NCI-H2029 (cell line): Measurements from ENCODE around the gene SLC17A1.

Experiments
- DNase-seq: peaks from one replicate; lab custom pipeline; 2025; lab: John Stamatoyannopoulos, UW

SLC17A1 gene, protein sequence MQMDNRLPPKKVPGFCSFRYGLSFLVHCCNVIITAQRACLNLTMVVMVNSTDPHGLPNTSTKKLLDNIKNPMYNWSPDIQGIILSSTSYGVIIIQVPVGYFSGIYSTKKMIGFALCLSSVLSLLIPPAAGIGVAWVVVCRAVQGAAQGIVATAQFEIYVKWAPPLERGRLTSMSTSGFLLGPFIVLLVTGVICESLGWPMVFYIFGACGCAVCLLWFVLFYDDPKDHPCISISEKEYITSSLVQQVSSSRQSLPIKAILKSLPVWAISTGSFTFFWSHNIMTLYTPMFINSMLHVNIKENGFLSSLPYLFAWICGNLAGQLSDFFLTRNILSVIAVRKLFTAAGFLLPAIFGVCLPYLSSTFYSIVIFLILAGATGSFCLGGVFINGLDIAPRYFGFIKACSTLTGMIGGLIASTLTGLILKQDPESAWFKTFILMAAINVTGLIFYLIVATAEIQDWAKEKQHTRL

DNA sequence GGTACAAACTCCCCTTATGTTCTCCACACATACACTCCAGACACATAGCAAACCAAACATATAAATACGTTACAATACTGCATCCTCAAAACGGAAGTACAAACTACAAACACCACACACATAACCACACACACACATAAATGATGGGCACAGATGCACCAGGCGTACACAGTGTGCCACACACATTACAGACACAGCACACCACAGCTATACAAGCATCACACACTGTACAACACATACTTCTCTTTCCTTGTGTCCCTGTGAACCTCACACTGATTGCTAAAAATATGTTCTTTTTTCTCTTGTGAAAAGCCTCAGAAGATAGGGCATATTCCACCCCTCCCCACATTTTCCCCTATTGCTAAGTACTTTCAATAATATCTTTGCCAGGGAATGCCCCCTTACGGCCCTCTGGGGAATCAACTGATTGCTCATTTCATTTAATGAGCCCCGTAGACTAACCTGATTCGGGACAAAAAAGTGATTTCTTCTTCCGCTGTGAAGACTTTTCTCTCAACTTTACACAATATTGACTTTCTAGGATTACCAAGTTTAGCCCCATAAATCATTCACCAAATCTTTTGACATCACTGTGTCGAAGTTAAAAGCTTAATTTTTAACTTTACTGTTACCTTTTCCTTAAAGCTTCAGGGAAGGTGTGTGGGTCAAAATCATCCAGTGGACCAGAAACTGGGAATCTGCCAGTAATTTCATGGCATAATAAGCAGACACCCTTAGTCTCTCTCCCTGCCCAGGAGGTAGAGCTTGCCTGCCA lies at the start of gene SLC17A1:
TSS of gene SLC17A1 (minus strand) at position 521 of the 775 bp plus-strand sequence. CDS start 1,495 bp downstream, outside the sequence.
- DNase-seq, result no peak

DNA sequence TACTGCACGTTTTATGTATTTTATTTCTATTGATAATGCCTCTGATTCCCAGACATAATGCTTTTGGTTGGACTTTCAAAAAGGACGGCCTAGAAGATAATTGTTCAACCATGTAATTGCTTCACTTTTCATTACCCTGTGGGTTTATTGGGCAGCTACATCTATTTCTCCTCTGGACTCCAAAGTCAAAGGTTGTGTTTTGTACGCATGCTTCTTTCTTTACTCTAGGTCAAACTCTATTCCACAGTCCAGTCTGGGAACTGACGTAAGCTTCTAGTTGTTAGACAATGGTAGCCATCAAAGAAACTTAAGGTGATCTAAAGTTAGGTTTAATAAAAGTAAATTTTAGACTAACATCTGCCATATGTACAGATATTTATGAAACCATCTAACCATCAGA lies 48.7 kb upstream of the SLC17A1 start:
- DNase-seq, result no peak

DNA sequence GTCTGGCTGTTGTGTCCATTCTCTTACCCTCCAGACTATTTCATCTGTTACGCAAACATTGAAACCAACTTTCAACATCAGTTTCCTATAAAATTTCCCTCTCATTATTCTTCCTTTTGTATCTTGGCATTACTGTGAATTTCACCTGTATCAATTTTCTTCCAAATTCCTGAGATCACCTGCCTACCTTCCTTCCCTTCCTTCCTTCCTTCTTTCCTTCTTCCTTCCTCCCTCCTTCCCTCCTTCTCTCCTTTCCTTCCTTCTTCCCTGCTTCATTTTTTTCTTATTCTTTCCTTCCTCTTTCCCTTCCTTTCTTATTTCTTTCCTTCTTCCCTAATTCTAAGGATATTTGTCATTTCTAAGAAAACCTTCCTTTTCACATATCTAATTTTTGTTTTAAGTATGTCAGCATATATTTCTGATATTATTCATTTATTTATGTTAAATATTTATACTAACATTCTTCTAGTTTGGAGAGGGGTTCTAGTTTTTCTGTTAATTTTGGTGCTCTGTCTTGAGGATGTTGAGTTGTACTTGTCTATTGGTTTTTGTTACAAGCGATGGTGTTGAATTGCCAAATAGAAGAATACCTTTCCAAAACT lies 47.0 kb upstream of the SLC17A1 start:
- DNase-seq, result no peak

DNA sequence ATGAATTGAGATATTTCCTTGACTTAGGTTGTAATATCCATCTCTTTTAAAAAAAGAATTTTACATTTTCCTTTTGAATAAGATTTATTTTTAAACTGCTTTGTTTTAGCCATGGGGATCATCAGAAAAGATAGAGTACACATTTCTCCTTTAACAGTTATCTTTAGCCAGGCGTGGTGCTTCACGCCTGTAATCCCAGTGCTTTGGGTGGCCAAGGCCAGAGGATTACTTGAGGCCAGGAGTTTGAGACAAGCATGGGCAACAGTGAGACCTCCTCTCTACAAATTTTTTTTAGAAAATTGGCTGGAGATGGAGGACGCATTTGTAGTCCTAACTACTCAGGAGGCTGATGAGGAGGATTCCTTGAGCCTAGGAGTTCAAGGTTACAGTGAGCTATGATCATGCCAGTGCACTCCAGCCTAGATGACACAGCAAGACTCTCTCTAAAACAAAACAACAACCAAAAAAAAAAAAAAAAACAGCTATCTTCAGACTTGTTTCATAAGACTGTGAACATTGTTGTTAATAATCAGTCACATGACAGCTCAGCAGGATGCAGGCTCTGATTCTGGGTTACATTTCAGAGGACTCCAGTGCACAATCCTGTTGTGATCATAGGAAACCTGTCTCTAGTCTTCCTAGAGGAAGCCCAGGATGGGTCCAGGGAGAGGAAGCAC lies 44.2 kb upstream of the SLC17A1 start:
- no peak for DNase-seq

DNA sequence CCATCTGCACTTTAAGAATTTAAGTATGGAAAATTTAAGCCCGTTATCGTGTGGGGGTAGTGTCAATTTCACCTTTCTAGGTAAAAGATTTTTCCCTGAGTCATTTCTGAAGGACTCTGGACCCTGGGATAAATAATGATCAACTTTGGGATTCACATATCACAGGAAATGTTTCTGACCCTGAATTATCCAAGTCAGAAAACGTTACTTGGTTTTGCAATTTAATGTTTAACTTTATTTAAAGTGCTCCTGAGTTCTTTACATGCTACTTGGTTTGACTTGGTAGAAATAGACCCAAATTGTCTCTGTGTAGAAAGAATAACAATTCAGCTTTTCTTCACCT lies 43.7 kb upstream of the SLC17A1 start:
- DNase-seq, result no peak

DNA sequence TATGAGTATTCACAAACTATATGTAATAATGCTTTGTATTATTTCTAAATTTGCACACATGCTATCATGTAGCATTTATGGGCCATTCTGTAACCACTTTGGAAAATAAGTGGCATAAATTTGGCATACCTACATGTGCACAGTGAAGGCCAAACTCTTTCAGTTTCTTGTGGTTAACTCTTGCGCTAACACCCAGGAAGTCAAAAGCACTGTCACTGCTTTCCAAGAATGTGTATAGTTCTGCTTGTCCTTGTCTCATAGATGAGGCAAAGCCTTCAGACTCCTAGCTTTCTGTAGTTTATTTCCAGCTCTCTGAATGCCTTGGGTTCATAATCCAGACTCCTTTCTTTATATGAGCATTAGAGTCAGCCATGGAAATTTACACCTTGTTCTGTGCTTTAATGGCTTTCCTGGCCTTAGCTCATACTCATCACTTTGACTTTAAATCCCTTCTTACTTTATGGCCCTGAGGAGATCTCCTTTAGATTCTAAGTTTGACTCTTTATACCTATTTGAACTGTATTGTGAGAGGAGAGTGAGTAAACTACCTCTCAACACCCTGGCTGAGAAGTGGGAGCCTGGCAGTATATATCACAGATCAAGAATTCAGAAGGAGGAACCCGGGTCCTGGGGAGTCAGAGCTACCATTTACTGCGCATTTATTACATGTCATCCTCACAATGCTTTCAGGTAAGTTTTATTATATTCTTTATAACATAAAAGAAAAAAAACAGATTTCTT lies 43.1 kb upstream of the SLC17A1 start:
- no peak for DNase-seq

DNA sequence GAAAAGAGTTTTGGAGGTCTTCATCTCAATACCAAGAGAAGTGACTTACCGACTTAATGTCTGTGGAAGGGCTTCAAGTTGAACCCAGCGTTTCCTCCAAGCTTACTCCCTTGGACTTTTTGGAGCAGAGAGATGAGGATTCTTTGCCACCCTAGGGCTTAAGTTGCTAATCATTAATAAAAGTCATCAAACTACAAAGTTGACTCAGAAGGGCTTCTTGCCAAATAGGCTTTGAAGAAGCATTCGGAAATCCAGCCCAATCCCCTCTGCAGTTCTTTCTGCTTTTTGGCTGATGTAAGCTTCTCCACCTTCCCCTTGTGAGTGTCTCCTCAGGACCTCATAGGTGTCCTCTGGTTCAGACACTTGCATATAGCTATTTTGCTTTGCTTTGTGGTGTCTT lies 42.3 kb upstream of the SLC17A1 start, which contains the start of gene SLC17A3:
TSS of gene SLC17A3 (minus strand) at position 126 of the 400 bp plus-strand sequence. CDS start 5,856 bp downstream, outside the sequence.
- no peak for DNase-seq

DNA sequence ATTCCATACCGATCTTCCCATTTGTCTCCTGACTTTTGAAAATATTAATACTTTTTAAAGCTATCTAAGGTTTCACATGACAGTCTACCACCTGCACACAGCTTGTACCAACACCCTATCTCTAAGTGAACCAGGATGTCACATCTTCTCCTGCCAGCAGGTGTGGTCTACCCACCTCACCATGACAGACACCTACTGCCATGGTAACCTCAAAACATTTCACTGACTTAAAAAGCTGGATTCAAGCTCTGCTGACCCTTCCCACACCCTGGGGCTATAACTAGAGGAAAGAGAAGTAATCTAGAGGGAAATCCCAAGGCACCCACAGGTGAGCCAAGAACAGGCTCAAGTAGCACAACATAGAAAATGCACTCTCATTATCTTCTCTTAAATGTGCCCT lies 41.0 kb upstream of the SLC17A1 start:
- no peak for DNase-seq

DNA sequence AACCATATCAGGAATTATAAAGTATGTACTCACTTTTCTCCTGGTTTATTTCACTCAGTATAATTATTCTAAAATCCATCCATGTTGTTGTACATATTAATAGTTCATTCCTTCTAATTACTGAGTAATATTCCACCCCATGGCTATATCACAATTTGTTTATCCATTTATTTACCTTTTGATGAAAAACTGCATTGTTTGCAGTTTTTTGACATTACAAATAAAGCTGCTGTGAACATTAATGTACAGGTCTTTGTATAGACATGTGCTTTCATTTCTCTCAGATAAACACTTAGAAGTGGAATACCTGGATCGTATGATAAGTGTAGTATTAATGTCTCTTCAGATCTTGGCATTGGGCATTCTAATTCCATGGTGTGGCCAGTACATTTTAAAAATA lies 38.0 kb upstream of the SLC17A1 start:
- no peak for DNase-seq

DNA sequence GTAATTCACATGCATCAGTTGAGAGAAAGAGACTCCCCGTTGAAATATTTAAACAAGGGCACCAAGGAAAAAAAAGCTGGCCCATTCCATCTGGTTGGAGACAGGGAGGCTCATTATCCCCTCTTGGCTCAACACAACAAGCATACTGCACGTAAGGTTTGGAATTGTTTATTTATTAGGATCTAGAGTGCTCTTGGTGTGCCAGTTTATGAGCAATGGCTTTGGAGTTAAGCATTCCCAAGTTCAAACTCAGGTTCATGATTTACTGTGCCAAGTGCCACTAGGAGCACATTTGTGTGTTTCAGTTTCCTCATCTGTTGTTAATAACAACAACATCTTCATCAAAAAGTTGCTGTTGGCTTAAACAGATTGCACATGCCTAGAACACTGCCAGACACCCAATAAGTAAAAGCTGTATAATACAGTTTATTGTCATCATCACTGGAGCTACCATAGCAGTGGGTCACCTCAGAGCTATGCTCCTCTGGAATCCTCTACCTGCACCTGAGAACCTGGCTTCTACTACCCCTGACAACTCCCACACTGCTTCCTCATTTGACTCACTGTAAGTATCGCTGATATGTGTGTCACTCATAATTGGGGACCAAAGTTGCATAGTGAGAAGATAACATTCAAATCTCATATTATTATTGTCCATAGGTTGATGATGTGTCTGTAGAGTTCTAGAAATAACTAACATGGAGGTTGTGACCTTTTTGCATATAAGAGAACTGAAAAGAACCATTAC lies 36.8 kb upstream of the SLC17A1 start:
- DNase-seq, result no peak

DNA sequence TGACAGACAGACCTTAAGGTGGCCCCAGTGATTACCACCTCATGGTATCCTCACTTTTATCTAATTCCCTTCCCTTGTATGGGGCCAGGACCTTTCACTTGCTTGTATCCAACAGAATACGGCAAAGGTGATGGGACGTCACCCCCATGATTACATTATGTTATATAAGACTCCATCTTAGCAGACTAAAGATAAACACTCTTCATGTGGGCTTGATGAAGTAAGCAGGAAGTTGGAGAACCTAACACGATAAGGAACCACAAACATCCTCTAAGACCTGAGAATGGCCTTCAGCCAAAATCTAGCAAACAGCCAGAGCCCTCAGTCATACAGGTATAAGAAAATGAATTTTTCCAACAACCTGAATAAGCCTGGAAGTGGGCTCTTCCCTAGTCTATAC lies 34.2 kb upstream of the SLC17A1 start:
- no peak for DNase-seq

DNA sequence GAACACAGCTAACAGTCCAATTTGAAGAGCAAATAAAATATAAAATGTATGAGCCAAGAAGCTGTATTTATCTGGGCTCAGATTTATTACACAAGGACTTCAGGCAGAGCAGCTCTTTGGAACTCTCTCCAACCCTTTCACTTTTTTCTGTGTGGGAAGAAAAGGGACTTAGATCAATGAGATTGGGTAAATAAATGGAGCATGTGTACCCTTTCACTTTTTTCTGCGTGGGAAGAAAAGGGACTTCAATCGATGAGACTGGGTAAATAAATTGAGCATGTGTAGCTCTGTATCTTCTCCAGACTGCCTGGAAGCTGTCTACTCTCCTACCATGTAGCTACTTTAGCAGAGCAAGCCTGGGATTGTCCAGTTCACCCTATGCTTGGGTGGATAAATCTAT lies 31.5 kb upstream of the SLC17A1 start:
- no peak for DNase-seq

DNA sequence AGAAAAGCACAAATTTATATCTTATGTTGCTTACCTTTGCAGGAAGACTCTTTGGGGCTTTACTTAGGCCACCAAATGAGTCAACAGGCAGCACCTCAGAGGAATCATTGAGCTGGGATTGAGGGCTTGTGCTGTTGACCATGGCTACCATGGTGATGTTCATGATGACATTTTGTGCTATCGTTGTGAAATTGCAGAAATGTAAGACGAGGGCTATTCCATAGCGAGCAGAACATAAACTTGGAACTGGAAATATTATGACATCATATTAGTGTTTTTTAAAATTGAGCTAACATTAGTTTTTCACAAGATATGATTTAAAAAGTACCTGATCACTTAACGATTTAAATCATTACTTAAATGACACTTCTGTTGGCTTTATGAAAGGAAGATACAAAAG lies 30.3 kb upstream of the SLC17A1 start:
- no peak for DNase-seq

DNA sequence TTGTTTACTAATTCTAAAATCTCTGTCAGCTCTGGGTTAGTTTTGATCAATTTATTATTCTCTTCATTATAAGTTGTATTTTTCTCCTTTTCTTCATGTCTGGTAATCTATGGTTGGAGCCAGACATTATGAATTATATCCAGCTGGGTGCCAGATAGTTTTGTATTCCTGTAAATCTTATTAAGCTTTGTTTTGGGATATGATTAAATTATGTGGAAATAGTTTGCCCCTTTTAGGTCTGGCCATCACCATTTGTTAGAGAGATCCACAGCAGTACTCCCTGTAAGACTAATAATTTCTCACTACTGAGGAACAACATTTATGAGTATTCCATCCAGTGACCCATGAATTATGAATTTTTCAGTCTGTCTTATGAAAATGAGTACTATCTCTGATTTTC lies 20.9 kb upstream of the SLC17A1 start:
- no peak for DNase-seq

DNA sequence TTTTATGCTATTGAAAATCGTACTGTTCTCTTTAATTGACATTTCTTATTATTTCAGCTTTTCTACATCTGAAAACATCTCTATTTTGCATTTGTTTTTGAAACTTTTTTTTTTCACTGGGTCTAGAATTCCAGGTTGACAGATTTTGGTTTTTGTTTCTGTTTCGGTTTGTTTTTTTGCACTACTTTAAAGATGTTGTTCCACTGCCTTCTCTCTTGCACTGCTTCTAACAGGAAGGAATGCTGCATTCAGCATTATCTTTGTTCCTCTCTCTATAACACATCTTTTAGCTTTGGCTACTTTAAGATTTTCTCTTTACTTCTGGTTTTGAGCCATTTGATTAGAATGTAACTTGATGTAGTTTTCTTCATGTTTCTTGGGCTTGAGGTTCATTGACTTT lies 20.1 kb upstream of the SLC17A1 start:
- DNase-seq, result no peak

DNA sequence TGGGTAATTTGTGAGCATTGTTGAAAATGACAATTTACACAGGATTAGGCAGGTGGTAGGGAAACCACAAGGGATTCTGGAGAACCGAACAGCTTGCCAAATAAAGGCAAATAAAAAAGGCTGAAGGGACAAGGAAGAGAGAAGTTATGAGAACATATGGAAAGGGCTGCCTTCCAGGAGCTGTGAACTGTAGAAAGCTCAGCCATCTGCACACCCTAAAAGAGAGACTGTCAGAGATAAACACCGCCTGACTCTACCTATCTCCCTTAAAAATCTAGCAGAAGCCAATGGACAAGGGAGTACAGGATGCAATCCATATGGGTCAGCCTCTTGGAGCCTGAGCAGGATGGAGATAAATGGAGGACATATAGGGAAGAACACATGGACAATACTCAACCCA lies 12.7 kb upstream of the SLC17A1 start:
- no peak for DNase-seq

DNA sequence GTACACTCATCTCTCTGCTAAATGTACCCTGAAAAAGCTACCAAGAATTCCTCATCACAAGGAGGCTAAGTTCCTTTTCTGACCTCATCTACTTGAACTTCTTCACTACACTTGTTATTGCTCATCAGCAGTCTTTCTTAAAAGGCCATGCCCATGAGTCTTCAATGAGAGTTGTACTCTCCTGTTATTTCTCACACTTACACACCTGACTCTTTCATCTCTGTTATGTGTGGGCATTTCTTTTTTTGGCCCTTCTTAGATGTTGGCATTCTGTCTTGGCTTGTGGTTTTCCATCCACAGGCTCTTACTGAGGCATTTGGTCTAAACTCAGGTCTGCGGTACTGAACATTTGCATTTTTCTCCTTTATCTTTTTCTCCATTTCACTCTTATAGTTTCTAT lies 10.7 kb upstream of the SLC17A1 start:
- DNase-seq, result no peak

DNA sequence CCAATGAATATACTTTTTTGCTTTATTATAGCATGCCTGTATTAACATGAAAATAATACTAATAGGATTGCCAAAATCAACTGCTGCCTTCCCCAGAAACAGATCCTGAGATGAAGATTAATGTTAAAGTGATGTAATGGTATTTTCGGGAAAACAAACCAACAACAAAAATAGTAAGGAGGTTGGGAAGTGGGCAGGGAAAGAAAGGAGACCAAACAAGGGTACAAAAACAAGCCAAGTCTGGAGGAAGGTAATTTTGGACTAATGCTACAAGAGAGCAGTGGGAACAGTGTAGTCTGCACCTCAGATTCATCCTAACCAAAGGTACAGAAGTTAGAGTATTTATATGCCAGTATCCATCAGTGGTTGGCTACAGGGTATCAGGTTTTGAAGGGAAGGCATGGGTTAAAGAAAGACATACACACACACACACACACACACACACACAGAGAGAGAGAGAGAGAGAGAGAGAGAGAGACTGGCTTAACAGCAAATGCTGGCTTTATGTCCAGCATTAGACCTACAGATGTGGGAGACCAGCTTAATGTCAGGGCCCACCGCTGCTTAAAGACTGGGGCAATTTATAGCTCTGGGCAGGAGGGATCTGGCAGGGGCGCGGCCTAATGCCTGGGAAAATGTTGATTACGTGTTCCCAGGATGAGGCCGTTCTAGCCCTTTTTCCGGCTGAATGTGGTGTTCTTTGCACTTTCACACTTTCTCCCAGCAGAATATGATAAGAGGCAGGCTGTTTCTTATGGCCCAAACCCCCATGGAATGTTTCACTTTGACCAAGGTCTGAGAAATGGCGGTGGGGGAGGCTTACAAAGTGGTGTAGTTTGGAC lies 3.8 kb upstream of the SLC17A1 start:
- DNase-seq, result no peak

DNA sequence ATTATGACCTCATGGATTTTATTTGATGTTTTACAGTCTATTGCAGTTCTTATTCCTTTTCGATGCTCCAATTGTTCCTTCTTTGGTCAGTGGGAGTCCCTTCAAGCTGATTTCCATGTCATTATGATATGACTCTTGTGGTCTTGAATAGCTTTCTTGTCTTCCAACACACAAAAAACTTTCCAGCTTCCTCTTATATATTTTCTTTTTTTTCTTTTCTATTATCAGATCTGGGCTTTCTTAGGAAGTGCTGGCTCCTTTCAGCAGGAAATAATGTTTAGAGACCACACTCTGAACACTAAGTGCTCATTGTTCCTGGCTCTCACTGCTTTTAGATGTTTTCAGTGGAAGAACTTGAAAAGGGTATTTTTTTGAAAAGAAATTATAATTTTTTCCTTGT lies 3.1 kb upstream of the SLC17A1 start:
- DNase-seq, result no peak

DNA sequence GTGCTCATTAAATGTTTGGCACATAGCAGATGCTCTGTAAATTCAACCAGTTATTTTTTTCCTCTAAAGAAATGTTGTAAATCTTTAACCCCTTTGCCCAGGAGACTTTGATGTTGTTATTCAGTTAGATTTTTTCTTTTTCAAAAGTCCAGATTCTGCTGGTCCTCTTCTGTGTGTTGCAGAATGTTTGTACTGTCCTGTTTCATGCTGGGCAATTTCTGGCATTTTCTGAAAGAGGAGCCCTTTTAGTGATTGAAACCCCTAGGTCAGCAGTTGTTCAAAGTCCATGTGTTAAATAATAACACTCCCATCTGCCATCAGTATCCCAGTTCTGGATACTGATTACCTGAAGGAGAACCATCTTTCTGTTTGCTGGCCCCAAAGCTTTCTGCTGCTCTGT lies 1.3 kb upstream of the SLC17A1 start:
- no peak for DNase-seq
